Bronchial epithelial cell (primary cell): ENCODE measurements around the gene DNAJC5G. TPM values are rescaled to one million over a fixed set of nuclear protein-coding genes. Genes with fewer than 3 reads are reported as not detected.
A peak's percentile ranks its signal among the peaks of the same experiment; 100 is the strongest.

Experiments
- DNase-seq: peaks from one replicate; pipeline ENCODE4 v3.0.0-alpha.2; 2010; ENCODE audit warnings: low read depth
- FAIRE-seq: peaks from 2 replicates; lab custom pipeline; 2011; peaks lifted over from hg19 to GRCh38; lab: Jason Lieb, UNC
- H3K27me3 ChIP-seq: 2 replicates; pipeline ENCODE4 v1.5.1; 2011; ENCODE audit warnings: low read length; ENCODE audit not compliant: control insufficient read depth, insufficient read depth
- H3K36me3 ChIP-seq: 2 replicates; pipeline ENCODE4 v1.5.1; 2011; ENCODE audit warnings: low read length; ENCODE audit not compliant: control insufficient read depth, insufficient read depth
- H3K4me3 ChIP-seq: 2 replicates; pipeline ENCODE4 v1.5.1; 2011; ENCODE audit warnings: mild to moderate bottlenecking, low read depth, low read length, control low read depth
- CTCF ChIP-seq: IDR thresholded peaks from 2 replicates; pipeline ENCODE4 v1.5.1; 2011; ENCODE audit warnings: mild to moderate bottlenecking, moderate library complexity, low read length, control low read depth, inconsistent platforms; ENCODE audit not compliant: insufficient read depth, severe bottlenecking
- total RNA-seq: library from RNA; depleted of rRNA; stranded (reverse); fragments of >200 nt; gene quantifications from 2 replicates; pipeline ENCODE4 v1.2.1, GENCODE V29; 2014

DNAJC5G gene
- total RNA-seq, 1 donor from 2014 or later, result not detected

GRCh38 chr2:27288610-27289009, 13.4 kb downstream of the DNAJC5G start:
- FAIRE-seq, result no peak
- H3K27me3 ChIP-seq, result peaks cover 3% of the 10 kb centered on the region
- TF ChIP-seq CTCF, result no peak
- no peaks in the 10 kb centered on the region for H3K36me3 ChIP-seq
- no peak for DNase-seq
- H3K4me3 ChIP-seq, result no peak overlapping the region

GRCh38 chr2:27290549-27290948, 15.3 kb downstream of the DNAJC5G start:
- Histone ChIP-seq H3K4me3 (no peak overlapping the region), H3K27me3 (peaks cover 2% of the 10 kb centered on the region), H3K36me3 (no peaks in the 10 kb centered on the region)
- TF ChIP-seq CTCF, result no peak
- no peak for DNase-seq
- no peak for FAIRE-seq

GRCh38 chr2:27291865-27292264, 16.6 kb downstream of the DNAJC5G start:
- Histone ChIP-seq H3K36me3 (no peaks in the 10 kb centered on the region), H3K4me3 (no peak overlapping the region), H3K27me3 (peaks cover 4% of the 10 kb centered on the region)
- peak; percentile 8 for DNase-seq
- FAIRE-seq, result no peak
- no peak for TF ChIP-seq CTCF

GRCh38 chr2:27294928-27295327, 19.7 kb downstream of the DNAJC5G start:
- no peak overlapping the region for H3K4me3 ChIP-seq
- FAIRE-seq (no peak), DNase-seq (no peak)
- TF ChIP-seq CTCF, result no peak
- peaks cover 4% of the 10 kb centered on the region for H3K27me3 ChIP-seq
- no peaks in the 10 kb centered on the region for H3K36me3 ChIP-seq

GRCh38 chr2:27296481-27296880, 21.2 kb downstream of the DNAJC5G start:
- Histone ChIP-seq H3K27me3 (peaks cover 4% of the 10 kb centered on the region), H3K36me3 (no peaks in the 10 kb centered on the region), H3K4me3 (no peak overlapping the region)
- TF ChIP-seq CTCF, result no peak
- FAIRE-seq (no peak), DNase-seq (no peak)

GRCh38 chr2:27297195-27297594, 22.0 kb downstream of the DNAJC5G start:
- DNase-seq, result no peak
- Histone ChIP-seq H3K27me3 (peaks cover 2% of the 10 kb centered on the region), H3K4me3 (no peak overlapping the region), H3K36me3 (no peaks in the 10 kb centered on the region)
- FAIRE-seq, result no peak
- TF ChIP-seq CTCF, result no peak
